GM12801 (cell line): ENCODE data around the gene ACAD10.

Source experiments
- CTCF ChIP-seq: IDR thresholded peaks from one replicate; pipeline ENCODE4 v1.5.1; 2011; ENCODE audit warnings: control low read depth; ENCODE audit not compliant: insufficient read length; ENCODE audit errors: extremely low read depth

The ACAD10 gene

GRCh38 chr12:111673503-111673902, 12.3 kb upstream of the ACAD10 start:
- TF ChIP-seq CTCF = no peak

GRCh38 chr12:111677186-111677585, 8.7 kb upstream of the ACAD10 start:
- TF ChIP-seq CTCF = no peak

- TF ChIP-seq CTCF = no peak
Observed at GRCh38 chr12:111685322-111685810, 487 bp upstream of the ACAD10 start.

- TF ChIP-seq CTCF = no peak
Observed at GRCh38 chr12:111686574-111687105, 787 bp downstream of the ACAD10 start.

GRCh38 chr12:111687255-111687654, 1.4 kb downstream of the ACAD10 start:
- TF ChIP-seq CTCF = no peak

GRCh38 chr12:111687952-111688351, 2.1 kb downstream of the ACAD10 start:
- TF ChIP-seq CTCF = no peak

GRCh38 chr12:111691262-111691661, 5.4 kb downstream of the ACAD10 start:
- TF ChIP-seq CTCF = no peak
